GM21447 (cell line): ENCODE data around the gene CNIH3.

Source experiments
- ATAC-seq: cut with Tn5 transposase; IDR thresholded peaks from one replicate; pipeline ENCODE4 v1.9.1; 2021; ENCODE audit not compliant: unreplicated experiment

CNIH3 gene

DNA sequence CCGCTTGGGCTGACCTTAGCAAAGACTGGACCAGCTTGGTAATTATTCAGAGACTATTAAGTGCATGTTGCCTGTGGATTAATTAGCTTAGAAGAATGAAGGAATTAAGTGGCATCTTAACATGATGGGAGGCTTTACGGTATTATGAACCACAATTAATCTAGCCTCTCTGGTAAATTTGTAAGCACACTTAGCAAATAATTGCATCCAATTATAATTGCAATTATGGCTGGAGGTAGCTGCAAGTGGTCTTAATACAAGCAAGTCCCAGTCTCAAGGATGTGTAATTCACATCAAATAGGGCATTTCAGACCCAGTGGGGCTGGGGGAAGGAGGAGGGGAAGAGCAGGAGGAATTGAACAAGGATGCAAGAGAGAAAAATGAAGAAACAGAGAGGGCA is 151.6 kb downstream of the CNIH3 start:
- no peak for ATAC-seq

DNA sequence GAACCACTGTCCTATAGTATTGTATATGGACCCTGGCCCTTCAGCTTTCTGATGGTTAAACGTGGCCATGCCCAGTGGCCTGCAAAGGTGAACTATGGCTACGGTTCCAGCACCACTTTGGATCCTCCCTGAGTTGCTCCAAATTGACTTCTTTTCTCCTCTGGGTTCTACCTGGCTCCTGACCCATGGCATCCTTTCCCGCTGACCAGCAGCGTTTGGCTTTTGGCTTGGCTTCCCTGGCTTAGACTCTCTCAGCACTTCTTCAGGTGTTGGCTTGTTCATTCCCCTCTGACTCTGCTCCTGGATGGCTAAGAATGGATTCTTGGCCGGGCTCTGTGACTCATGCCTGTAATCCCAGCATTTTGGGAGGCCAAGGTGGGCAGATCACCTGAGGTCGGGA is 152.9 kb downstream of the CNIH3 start:
- ATAC-seq = no peak

DNA sequence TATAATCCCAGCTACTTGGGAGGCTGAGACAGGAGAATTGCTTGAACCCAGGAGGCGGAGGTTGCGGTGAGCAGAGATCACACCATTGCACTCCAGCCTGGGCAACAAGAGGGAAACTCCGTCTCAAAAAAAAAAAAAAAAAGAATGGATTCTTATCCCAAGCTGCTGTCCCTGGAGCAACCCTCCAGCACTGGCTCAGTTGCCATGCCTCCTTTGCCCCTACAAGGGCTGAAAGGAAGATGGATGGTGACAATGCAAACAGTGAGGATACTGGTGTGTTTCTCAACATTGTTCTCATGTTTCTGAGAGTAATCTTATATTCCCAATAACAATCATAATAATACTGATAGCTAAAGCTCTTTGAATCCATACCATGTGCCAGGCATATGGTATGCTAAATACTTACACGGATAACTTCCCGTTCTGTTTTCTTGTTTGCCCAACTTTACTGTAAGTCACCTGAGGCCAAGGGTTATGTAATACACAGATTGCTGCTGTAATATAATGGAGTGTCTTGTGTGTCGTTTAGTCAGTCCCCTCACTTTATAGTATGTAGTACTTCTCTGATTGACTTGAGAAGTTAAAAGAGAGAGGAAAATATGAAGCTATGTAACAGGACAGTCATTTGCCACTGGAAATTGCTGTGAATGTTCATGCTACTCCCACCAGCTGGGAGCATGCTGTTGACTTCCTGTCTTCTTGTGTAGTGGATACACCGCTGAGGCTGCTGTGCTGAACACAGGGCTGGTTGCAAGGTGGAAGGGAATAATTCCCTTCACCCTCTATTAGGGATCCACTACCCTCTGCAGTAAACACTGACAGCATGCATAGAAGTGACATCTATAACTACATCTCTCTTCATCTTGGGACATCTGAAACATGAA is 153.6 kb downstream of the CNIH3 start:
- no peak for ATAC-seq

DNA sequence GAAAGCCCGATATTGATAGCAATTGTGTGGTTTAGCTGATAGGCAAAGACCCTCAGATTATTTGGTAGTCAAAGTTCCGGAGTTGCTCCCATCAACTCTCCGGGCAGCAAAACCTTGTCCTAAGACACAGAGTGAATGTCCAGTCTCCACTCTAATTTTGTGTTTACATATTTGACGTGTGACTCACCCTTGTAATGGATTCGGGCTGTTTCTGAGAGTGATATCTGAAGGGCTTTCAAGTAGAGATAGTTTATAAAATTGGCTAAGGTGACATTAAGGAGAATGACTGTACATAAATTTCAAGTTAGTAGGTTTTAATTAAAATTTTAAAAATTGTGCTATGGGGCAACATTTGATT is 154.2 kb downstream of the CNIH3 start:
- ATAC-seq = no peak

DNA sequence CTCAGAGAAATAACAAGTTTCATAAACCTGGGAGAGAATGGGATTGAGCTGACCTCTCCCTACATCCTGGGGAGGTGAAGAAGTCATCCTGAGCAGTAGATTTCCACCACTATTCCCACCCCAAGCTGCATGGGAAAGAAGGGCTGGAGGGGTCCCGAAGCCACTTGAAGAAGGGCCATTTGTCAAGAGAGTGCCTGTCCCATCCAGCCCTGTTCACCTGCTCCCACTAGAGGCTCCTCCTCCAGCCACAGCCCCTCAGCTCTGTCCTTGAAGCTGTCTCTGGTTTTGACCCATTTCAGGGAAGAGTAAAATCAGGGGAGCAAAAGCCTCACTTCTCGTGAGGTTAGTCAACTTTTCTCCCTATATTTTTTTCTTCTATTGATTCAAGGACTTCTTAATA is 157.5 kb downstream of the CNIH3 start:
- no peak for ATAC-seq

DNA sequence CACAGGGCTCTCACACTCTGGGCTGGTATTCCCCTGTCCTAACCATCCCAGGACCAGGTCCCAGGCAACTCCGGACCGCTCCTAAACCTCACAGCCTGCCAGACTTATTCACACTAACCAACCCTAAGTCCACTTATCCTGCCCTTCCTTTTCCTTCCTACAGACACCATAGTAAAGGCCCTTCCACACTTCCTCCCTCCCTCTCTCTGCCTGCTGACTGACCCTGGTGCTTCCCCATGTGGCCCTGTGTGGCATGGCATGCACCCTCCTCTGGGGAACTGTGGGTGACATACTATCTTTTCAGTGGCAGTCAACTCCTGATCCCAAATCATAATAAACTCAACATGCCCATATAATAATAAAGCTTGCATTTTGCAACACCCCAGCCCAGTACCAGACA is 158.3 kb downstream of the CNIH3 start:
- ATAC-seq = no peak

DNA sequence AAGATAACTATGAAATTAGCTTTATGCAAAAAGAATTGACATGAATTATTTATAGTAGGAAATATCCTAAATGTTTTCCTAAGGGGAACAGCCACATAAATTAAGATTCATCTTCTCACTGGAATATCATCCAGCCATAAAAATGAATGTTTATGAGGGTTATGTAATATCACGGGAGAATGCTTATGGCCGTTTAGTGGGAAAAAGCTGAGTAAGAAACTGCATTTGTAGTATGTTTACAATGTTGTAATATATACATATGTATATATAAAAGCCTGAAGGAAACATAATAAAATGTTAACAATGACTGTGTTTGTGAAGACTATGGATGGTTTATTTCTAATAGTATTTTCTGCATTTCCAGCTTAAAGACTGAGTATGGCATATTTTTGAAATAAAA is 161.1 kb downstream of the CNIH3 start:
- no peak for ATAC-seq

DNA sequence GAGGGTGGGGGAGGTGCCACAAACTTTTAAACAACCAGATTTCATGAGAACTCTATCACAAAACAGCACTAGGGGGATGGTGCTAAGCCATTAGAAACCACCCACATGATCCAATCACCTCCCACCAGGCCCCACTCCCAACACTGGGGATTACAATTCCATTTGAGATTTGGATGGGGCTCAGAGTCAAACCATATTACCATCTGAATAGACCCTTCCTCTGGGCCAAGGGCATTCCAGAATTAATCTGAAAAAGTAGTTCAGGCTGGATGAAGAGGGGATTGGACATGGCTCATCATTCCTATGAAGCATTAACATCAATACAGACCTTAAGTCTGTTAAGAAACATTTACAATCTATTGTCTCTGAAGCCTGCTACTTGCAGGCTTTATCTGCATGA is 163.4 kb downstream of the CNIH3 start:
- ATAC-seq = no peak

DNA sequence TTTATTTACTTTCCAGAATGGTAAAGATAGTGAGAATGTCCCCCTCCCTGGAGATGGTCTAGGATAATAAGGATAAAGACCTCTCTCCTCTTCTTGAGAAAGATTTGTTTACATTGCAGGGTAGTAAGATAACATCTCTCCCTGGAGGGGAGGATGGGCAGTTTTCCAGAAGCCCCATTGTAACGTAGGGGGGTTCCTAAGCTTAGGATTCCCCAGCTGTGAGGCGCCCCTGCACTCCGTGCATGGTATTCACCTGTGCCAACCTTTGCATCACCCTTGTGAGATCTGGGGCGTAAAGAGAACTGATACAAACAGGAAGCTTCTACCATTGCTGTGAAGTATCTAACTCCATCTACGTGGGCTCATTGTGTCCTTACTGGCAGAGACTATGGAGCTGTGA is 164.6 kb downstream of the CNIH3 start:
- no peak for ATAC-seq

DNA sequence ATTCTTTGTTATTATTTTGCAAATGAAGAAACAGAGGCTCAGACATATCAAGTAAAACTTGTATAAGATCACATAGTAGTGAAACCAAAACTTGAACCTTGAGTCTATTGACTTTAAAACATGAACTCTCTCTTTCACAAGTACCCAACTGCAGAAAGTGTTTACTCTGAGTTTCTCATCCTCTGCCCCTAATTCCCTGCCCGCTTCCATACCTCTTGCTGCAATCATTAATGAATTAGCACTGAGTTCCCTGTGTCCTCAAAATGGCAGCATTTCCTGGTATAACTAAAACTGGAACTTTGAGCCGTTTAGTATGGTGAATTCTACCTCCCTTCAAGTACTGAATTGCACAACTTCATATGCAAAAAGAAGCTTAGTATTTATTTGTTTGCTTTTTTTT is 165.7 kb downstream of the CNIH3 start:
- ATAC-seq = peak; percentile 63

DNA sequence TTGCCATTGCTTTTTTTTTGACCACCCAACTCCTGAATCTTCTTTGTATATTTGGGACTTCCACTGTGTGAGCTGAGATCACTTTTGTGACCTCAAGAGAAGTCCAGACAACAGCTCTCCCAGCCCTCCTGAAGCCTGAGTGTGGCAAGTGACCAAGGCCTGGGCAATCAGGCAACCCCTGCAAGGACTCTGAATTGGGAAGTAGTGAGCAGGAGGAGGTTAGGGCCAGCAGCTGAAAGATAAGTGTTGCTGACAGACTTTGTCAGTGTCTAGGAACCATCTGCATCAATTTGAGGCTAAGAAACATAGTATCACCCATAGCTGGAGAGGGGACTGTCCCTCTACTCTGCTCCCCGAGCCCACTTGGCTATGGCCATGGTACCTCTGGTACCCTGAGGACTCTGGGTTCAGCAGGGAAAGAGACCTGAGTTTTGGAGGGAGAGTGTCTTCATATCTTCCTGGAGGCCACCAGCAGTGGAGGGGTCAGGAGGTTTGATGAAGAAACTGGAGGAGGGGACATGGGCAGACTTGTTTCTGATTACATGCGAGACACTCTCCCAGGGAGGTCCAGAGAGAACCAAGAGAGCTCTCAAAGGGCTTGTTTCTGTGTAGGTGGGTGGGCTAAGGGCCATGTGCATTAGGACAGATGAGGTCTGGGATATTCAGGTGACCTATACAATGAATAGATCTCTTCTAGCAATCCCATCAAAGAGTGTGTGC is 166.3 kb downstream of the CNIH3 start:
- no peak for ATAC-seq

DNA sequence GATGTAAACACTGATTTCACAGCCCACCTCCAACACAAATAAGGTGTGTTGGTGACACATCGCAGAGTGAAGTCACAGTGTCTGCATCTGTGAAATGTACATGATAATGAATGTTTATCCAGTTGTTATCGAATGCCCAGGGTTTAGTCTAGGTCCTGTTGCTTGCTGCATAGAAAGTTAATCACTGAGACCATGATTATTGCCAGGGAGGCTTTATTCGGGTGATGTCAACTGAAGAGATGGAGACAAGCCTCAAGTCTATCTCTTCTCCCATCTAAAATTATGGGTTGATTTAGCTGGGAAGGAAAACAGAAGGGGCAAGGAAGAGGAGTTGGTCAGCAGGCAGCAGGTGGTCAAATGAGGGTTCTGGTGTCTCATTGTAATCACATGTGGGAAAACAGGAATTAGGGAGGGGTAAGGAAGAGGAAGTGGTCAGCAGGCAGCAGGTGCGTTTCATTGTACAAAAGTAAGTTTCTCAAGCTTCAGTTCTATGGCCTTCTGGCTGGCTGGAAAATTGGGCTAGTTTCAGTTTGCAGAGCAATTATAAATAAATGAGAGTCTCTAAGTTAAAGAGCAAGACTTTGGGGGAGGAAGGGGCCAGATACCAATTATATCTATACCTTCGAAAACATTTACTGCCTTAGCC is 167.0 kb downstream of the CNIH3 start:
- ATAC-seq = peak; percentile 77

DNA sequence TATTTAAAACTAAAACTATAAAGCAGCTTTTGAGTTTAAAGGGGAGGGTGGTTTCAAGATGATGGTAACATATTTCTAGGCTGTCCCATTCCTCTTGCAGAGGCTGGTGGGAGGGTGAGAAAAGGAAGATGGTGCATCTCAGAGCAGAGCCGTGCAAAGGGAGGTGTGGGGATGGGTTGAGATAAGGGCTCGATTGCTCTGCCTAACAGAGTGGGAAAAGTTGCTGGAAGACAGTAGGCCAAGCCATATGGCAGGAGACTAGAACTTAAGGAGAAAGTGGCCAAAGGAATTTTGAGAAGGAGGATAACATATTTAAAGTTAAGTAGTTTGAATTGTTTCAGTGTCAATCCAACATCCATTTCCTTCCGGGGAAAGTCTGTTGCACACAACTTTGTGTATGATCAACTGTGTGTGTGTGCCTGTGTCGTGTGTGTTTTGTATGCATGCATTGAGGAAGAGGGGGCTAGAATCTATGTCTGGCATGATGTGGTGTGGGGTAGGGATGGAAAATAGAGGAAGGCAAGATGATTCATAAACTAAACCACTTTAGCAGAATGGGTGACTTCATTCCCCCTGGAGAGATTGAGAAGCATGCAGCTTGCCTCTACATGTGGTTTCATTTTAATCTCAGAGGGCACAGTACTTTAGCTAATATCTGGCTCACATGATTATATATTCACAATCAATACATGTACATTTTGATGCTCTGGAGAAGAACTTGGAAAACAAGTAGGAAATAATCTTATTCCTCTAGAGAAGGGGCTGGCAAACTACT is 168.3 kb downstream of the CNIH3 start:
- ATAC-seq = no peak

DNA sequence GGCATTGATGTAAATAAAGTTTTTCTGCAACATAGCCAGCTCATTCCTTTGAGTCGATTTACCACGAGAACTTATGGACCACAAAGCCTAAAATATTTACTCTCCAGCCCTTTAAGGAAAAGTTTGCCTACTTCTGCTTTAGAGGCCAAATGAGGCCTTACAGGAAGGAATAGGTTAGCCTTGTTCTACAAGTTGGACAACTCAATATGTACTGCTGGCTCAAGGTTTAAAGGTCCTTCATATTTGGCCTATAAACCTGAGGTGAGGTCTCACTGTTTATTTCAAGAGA is 168.9 kb downstream of the CNIH3 start:
- ATAC-seq = no peak

DNA sequence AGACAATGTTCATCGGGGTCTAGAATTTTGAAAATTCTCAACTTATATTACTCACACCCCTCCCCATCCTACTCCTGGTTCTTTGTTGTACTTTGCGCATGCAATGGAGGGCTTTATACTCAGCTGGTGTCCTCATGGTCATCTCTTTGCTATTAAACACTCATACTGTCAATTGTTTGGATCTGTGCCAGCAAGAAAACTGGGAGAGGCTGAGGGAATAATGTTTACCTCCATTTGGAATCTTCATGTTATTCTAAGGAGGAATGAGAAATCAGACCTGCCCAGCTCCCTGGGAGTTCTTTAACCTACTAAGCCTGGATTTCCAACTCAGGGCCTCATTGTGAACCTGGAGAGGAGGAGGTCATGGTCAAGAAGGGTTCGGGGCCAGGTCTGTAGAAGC is 169.5 kb downstream of the CNIH3 start:
- ATAC-seq = no peak

DNA sequence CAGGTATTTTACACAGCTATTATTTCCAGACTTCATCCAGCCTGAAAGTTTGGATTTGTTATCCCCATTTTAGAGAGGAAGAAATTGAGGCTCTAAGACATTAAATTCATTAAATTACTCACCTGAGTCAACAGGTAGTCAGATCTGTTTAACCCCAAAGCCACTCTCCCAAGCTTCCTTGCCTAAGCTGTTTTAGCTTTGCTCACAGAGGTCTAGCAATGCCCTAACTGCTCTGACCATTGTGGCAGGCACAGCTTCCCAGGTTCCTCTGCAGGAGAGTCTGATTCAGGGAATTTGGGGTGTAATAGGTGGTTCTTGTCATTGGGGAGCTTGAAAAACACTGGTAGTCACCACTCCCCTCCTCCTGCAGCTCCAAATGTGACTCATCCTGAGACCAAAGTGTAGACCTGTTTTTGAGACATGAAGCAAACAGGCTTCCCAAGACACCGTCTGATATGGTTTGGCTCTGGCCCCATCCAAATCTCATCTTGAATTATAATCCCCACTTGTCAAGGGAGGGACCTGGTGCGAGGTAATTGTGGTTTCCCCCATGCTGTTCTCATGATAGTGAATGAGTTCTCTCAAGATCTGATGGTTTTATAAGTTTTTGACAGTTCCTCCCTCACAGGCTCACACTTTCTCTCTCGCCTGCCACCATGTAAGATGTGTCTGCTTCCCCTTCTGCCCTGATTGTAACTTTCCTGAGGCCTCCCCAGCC is 170.6 kb downstream of the CNIH3 start:
- no peak for ATAC-seq

DNA sequence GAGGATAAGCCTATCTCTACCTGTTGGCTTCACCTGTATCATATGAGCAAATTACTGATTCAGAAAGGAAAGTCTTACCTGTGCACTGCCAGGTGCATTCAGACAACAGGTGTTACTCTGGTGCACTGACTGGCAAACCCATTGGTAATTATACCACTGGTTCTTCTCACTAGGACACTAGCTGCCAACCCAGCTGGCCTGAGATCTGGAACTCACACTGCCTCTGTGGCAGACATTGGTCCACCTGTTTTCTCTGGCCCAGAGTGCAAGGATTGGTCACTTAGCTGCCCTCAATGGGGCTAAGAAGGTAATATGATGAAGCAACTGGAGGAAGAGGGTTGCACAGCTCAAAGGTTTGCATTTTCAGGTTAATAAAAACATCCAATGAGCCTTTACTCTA is 173.2 kb downstream of the CNIH3 start:
- ATAC-seq = no peak
